K562 (cell line): ENCODE results near the gene ARFGAP3. TPM values are rescaled to one million over a fixed set of nuclear protein-coding genes. Genes with fewer than 3 reads are reported as not detected.

Experiments used
- ARHGAP35 ChIP-seq: fragments of 450-650 bp; IDR thresholded peaks from 2 replicates; pipeline ENCODE4 v1.6.1; 2018; ENCODE audit not compliant: partially characterized antibody
- BDP1 ChIP-seq: IDR thresholded peaks from 3 replicates; pipeline ENCODE4 v1.6.1; 2011; ENCODE audit not compliant: insufficient read length, insufficient read depth
- C11orf30 ChIP-seq: fragments of 450-650 bp; IDR thresholded peaks from 2 replicates; pipeline ENCODE4 v1.6.1; 2016; ENCODE audit warnings: low read depth, mild to moderate bottlenecking
- CHD2 ChIP-seq: IDR thresholded peaks from 2 replicates; pipeline ENCODE4 v1.6.1; 2011; ENCODE audit warnings: low read depth, low read length
- DPF2 ChIP-seq: fragments of 450-650 bp; IDR thresholded peaks from 2 replicates; pipeline ENCODE4 v1.6.1; 2016
- E2F3 ChIP-seq: fragments of 250-450 bp; sonication (Bioruptor Pico); IDR thresholded peaks from 2 replicates; pipeline ENCODE4 v1.4.0; 2020; ENCODE audit warnings: mild to moderate bottlenecking
- FOXJ2 ChIP-seq: fragments of 200-800 bp; sonication (Bioruptor generic); IDR thresholded peaks from 2 replicates; pipeline ENCODE4 v1.6.1; 2016; ENCODE audit warnings: missing genetic modification characterization, missing compliant biosample characterization
- HNRNPL ChIP-seq: fragments of 200-400 bp; formaldehyde crosslinking; IDR thresholded peaks from 2 replicates; pipeline ENCODE4 v1.6.1; 2017; ENCODE audit warnings: low read depth, mild to moderate bottlenecking, low read length
- MCM7 ChIP-seq, 2 experiments: fragments of 450-650 bp; IDR thresholded peaks; 2 replicates each; pipeline ENCODE4 v1.6.1; 2016 to 2018
- MECOM ChIP-seq: fragments of 250-450 bp; sonication (Bioruptor Pico); IDR thresholded peaks from 2 replicates; pipeline ENCODE4 v1.8.0; 2022; ENCODE audit warnings: inconsistent platforms
- RUNX1 ChIP-seq: sonication (generic); IDR thresholded peaks from 2 replicates; pipeline ENCODE4 v1.6.1; 2016; ENCODE audit warnings: antibody characterized with exemption, low read depth
- SMAD4 ChIP-seq: fragments of 250-450 bp; sonication (Bioruptor Pico); conservative IDR thresholded peaks from 2 replicates; pipeline ENCODE4 v1.8.0; 2021; ENCODE audit warnings: inconsistent platforms, mild to moderate bottlenecking, moderate library complexity
- TAF1 ChIP-seq: IDR thresholded peaks from 2 replicates; pipeline ENCODE4 v1.6.1; 2011; ENCODE audit warnings: mild to moderate bottlenecking, low read length, moderate library complexity; ENCODE audit not compliant: insufficient read depth, control insufficient read depth, severe bottlenecking; ENCODE audit errors: extremely low read depth
- ZFX ChIP-seq: sonication (generic); formaldehyde crosslinking; IDR thresholded peaks from 2 replicates; pipeline ENCODE4 v1.8.0; 2022; ENCODE audit warnings: mild to moderate bottlenecking, missing genetic modification reagents, moderate library complexity
- ZNF583 ChIP-seq: fragments of 250-450 bp; sonication (Bioruptor Pico); IDR thresholded peaks from 2 replicates; pipeline ENCODE4 v1.4.0; 2020
- polyA plus RNA-seq, 8 experiments: library from polyadenylated mRNA; depleted of rRNA in 4 of 8; stranded (reverse) in 5 of 8; unstranded in 3 of 8; fragments of >200 nt; fragmentation: Nextera tagmentation in 2 of 8; fragmentation: Illumina TruSeq in 1 of 8; extraction: Ambion mirVana in 2 of 8; extraction: Trizol in 1 of 8; gene quantifications; 2 replicates each; pipeline versions ENCODE4 v1.2.1 to v1.2.3, GENCODE V29; 2011 to 2014; ENCODE audit warnings: inconsistent platforms in 1 of 8, missing spikeins in 1 of 8
- total RNA-seq, 7 experiments: library from RNA; depleted of rRNA in 6 of 7; stranded (reverse); fragments of >200 nt in 6 of 7; fragmentation: Illumina TruSeq in 2 of 7; extraction: Trizol in 2 of 7; gene quantifications; 2 replicates each; pipeline versions ENCODE4 v1.2.1 to v1.2.3, GENCODE V29; 2011 to 2021; ENCODE audit warnings: low replicate concordance in 1 of 7
- TF ChIP-seq, protein P1 (sequence below): fragments of 450-650 bp; IDR thresholded peaks from 2 replicates; pipeline ENCODE4 v1.6.1; 2016; ENCODE audit warnings: low read depth
- TF ChIP-seq, protein P2 (sequence below): fragments of 250-450 bp; sonication (Bioruptor Pico); IDR thresholded peaks from 2 replicates; pipeline ENCODE4 v1.9.0; 2021; ENCODE audit warnings: mild to moderate bottlenecking, inconsistent platforms
- TF ChIP-seq, protein P3 (sequence below): fragments of 450-650 bp; formaldehyde crosslinking; conservative IDR thresholded peaks from 2 replicates; pipeline ENCODE4 v1.4.0; 2022; ENCODE audit warnings: mild to moderate bottlenecking, missing genetic modification characterization

The ARFGAP3 gene
- total and polyA plus RNA-seq, 9 of the 15 experiments (the other 6 are each of a cell fraction or from before 2014, with no cell fraction given) = 14.2 to 31.9 (median 22.7) TPM

DNA sequence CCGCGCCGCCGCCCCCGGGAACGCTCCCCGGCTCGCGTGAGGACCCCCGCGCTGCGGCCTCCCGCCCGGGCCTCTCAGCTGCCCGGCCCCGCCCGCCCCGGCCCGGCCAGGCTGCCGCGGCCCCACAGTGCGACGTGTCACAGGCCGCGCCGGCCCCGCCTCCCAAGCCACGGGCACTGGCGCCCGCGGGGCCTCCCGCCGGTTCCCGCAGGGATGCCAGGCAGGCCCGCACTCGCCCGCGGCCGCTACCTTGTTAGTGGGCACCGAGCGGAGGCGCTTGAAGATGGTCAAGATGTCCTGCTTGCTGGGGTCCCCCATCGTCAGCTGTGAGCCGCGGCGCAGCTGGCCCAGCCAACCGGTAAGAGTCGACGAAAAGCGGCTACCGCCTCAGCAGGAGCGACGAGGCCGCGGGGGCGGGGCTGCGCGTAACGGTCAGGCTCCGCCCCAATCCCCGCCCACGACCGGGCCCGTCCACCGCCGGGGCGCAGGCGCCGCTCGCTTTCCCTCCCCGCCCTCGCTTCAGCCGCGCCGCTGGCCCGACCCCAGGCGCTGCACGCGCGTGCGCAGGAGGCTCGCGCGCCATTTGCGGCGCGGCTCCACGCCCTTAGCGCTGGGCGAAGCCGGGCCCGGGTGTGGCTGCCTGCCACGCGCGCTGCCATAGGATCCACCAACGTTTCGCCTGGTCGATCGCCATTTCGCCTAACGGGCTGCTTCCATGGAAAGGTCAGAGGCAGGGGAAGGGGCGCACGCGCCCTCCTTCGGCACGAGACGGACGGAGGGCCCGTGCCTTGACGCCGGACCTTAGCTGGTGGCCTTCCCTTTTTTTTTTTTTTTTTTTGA is at the start of gene ARFGAP3 (continued):
- TF ChIP-seq, protein P1, sequence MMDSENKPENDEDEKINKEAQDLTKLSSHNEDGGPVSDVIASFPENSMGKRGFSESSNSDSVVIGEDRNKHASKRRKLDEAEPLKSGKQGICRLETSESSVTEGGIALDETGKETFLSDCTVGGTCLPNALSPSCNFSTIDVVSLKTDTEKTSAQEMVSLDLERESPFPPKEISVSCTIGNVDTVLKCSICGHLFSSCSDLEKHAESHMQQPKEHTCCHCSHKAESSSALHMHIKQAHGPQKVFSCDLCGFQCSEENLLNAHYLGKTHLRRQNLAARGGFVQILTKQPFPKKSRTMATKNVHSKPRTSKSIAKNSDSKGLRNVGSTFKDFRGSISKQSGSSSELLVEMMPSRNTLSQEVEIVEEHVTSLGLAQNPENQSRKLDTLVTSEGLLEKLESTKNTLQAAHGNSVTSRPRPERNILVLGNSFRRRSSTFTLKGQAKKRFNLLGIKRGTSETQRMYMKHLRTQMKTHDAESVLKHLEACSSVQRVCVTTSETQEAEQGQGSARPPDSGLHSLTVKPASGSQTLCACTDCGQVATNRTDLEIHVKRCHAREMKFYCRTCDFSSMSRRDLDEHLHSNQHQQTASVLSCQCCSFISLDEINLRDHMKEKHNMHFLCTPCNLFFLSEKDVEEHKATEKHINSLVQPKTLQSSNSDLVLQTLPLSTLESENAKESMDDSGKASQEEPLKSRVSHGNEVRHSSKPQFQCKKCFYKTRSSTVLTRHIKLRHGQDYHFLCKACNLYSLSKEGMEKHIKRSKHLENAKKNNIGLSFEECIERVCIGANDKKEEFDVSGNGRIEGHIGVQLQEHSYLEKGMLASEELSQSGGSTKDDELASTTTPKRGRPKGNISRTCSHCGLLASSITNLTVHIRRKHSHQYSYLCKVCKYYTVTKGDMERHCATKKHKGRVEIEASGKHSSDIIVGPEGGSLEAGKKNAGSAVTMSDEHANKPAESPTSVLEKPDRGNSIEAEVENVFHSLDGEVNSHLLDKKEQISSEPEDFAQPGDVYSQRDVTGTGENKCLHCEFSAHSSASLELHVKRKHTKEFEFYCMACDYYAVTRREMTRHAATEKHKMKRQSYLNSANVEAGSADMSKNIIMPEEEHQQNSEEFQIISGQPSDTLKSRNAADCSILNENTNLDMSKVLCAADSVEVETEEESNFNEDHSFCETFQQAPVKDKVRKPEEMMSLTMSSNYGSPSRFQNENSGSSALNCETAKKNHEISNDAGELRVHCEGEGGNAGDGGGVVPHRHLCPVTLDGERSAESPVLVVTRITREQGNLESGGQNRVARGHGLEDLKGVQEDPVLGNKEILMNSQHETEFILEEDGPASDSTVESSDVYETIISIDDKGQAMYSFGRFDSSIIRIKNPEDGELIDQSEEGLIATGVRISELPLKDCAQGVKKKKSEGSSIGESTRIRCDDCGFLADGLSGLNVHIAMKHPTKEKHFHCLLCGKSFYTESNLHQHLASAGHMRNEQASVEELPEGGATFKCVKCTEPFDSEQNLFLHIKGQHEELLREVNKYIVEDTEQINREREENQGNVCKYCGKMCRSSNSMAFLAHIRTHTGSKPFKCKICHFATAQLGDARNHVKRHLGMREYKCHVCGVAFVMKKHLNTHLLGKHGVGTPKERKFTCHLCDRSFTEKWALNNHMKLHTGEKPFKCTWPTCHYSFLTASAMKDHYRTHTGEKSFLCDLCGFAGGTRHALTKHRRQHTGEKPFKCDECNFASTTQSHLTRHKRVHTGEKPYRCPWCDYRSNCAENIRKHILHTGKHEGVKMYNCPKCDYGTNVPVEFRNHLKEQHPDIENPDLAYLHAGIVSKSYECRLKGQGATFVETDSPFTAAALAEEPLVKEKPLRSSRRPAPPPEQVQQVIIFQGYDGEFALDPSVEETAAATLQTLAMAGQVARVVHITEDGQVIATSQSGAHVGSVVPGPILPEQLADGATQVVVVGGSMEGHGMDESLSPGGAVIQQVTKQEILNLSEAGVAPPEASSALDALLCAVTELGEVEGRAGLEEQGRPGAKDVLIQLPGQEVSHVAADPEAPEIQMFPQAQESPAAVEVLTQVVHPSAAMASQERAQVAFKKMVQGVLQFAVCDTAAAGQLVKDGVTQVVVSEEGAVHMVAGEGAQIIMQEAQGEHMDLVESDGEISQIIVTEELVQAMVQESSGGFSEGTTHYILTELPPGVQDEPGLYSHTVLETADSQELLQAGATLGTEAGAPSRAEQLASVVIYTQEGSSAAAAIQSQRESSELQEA = no peak
- no peak for TF ChIP-seq RUNX1
- peak; percentile 66 for TF ChIP-seq C11orf30
- TF ChIP-seq HNRNPL = no peak
- no peak for TF ChIP-seq ZNF583 (CRISPR knock-in tag)
- TF ChIP-seq TAF1 = no peak
- TF ChIP-seq SMAD4 = peak; percentile 62; the same call in 1 of the 2 replicates
- TF ChIP-seq ARHGAP35 = no peak
- TF ChIP-seq DPF2 = 0 out of 2 replicates have a peak, but pooled peaks have one; percentile 19
- TF ChIP-seq CHD2 = no peak
- TF ChIP-seq BDP1 = no peak
- TF ChIP-seq MCM7 (IDR thresholded peaks at IDR 0.05) = no peak
- TF ChIP-seq, protein P2, sequence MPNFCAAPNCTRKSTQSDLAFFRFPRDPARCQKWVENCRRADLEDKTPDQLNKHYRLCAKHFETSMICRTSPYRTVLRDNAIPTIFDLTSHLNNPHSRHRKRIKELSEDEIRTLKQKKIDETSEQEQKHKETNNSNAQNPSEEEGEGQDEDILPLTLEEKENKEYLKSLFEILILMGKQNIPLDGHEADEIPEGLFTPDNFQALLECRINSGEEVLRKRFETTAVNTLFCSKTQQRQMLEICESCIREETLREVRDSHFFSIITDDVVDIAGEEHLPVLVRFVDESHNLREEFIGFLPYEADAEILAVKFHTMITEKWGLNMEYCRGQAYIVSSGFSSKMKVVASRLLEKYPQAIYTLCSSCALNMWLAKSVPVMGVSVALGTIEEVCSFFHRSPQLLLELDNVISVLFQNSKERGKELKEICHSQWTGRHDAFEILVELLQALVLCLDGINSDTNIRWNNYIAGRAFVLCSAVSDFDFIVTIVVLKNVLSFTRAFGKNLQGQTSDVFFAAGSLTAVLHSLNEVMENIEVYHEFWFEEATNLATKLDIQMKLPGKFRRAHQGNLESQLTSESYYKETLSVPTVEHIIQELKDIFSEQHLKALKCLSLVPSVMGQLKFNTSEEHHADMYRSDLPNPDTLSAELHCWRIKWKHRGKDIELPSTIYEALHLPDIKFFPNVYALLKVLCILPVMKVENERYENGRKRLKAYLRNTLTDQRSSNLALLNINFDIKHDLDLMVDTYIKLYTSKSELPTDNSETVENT (CRISPR knock-in tag) = no peak
- peak; percentile 84 for TF ChIP-seq ZFX (CRISPR knock-in tag)
- TF ChIP-seq MECOM = no peak
- TF ChIP-seq FOXJ2 (tag) = no peak
- TF ChIP-seq, protein P3, sequence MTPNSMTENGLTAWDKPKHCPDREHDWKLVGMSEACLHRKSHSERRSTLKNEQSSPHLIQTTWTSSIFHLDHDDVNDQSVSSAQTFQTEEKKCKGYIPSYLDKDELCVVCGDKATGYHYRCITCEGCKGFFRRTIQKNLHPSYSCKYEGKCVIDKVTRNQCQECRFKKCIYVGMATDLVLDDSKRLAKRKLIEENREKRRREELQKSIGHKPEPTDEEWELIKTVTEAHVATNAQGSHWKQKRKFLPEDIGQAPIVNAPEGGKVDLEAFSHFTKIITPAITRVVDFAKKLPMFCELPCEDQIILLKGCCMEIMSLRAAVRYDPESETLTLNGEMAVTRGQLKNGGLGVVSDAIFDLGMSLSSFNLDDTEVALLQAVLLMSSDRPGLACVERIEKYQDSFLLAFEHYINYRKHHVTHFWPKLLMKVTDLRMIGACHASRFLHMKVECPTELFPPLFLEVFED (CRISPR knock-in tag) = no peak
- TF ChIP-seq E2F3 (CRISPR knock-in tag) = peak; percentile 76; the same call in 1 of the 2 replicates
